ENCODE results near the gene ABCG2. TPM values are rescaled to one million over a fixed set of nuclear protein-coding genes. Genes with fewer than 3 reads are reported as not detected.

The ABCG2 gene
- total RNA-seq, 1 donor from 2014 or later, result under 0.01 TPM

DNA sequence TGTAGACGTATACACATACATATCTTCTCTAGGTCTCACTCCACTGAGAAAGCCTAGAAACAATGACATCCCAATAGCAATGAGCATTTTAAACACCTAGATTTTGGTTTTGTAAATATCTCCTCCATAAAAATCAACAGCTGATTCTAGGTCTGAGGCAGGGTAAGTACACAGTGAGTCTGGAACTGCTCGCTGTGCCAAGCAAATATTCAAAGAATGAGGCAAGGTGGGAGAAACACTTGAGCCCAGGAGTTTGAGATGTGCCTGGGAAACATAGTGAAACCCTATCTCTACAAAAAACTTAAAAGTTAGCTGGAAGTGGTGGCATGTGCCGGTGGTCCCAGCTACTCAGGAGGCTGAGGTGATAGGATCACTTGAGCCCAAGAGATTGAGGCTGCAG lies 22.2 kb downstream of the ABCG2 start:
- no peaks in the 10 kb centered on the region for H3K36me3 ChIP-seq (ENCODE audit: control insufficient read depth, insufficient read depth, low read length)
- FAIRE-seq, result no peak
- no peak overlapping the region for H3K4me3 ChIP-seq (ENCODE audit: low read depth, low read length)
- no peak for DNase-seq (ENCODE audit: low read depth)
- TF ChIP-seq, protein P1, sequence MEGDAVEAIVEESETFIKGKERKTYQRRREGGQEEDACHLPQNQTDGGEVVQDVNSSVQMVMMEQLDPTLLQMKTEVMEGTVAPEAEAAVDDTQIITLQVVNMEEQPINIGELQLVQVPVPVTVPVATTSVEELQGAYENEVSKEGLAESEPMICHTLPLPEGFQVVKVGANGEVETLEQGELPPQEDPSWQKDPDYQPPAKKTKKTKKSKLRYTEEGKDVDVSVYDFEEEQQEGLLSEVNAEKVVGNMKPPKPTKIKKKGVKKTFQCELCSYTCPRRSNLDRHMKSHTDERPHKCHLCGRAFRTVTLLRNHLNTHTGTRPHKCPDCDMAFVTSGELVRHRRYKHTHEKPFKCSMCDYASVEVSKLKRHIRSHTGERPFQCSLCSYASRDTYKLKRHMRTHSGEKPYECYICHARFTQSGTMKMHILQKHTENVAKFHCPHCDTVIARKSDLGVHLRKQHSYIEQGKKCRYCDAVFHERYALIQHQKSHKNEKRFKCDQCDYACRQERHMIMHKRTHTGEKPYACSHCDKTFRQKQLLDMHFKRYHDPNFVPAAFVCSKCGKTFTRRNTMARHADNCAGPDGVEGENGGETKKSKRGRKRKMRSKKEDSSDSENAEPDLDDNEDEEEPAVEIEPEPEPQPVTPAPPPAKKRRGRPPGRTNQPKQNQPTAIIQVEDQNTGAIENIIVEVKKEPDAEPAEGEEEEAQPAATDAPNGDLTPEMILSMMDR (IDR thresholded peaks at IDR 0.05; ENCODE audit: insufficient read depth, low read length, severe bottlenecking), result no peak
- no peaks in the 10 kb centered on the region for H3K27me3 ChIP-seq (ENCODE audit: control insufficient read depth, insufficient read depth, low read length)

DNA sequence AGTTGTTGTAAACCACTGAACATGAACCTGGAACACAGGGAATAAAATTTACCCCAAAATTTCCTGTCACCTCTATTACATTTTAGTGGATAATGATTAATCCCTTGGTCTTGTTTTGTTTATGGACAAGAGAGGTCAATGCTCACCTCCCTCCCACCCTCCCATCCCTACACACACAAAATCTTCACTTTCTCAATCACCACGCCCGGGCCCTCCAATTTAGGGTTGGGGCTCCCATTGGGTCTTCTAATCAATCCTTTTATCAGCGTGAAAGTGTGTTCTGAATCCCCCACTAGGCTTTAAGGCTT lies 23.1 kb downstream of the ABCG2 start:
- TF ChIP-seq, protein P1 (IDR thresholded peaks at IDR 0.05; ENCODE audit: insufficient read depth, low read length, severe bottlenecking), result no peak
- H3K4me3 ChIP-seq (ENCODE audit: low read depth, low read length), result no peak overlapping the region
- no peaks in the 10 kb centered on the region for H3K27me3 ChIP-seq (ENCODE audit: control insufficient read depth, insufficient read depth, low read length)
- FAIRE-seq (no peak), DNase-seq (ENCODE audit: low read depth) (no peak)
- H3K36me3 ChIP-seq (ENCODE audit: control insufficient read depth, insufficient read depth, low read length), result no peaks in the 10 kb centered on the region

DNA sequence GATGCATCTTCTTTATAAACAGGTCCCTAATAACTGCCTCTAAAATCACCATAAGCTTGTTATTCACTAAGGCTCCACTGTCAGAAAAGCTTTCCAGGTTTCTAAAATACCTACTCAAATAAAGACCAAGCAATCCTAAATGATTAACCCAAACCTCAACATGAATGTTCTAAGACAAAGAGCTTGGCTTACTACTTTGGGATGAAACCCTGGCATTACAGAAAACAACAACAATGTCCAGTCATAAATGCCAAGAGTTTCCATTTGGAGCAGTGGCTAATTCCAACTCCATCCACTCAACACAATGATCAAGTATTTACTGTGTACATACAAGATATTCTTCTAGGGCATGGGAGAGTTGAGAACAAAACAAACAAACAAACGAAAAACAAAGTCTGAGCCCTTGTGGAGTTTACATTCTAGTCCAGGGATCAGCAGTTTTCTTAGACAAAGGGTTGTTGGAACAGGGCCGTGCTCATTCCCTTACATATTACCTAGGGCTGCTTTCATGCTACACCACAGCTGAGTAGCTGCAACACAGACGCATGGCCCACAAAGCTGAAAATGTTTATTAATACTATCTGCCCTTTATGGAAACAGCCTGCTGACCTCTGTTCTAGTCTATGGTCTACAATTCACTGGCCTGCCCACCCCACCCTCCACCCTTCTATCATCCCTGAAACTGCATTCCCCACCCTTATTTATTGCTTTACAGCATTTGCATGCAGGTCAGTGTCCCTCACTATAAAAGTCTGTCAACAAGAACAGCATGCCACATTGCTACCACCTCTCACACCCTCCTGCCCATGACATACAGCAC lies 23.7 kb downstream of the ABCG2 start:
- TF ChIP-seq, protein P1 (IDR thresholded peaks at IDR 0.05; ENCODE audit: insufficient read depth, low read length, severe bottlenecking), result no peak
- no peak overlapping the region for H3K4me3 ChIP-seq (ENCODE audit: low read depth, low read length)
- DNase-seq (ENCODE audit: low read depth) (no peak), FAIRE-seq (no peak)
- no peaks in the 10 kb centered on the region for H3K36me3 ChIP-seq (ENCODE audit: control insufficient read depth, insufficient read depth, low read length)
- H3K27me3 ChIP-seq (ENCODE audit: control insufficient read depth, insufficient read depth, low read length), result no peaks in the 10 kb centered on the region

DNA sequence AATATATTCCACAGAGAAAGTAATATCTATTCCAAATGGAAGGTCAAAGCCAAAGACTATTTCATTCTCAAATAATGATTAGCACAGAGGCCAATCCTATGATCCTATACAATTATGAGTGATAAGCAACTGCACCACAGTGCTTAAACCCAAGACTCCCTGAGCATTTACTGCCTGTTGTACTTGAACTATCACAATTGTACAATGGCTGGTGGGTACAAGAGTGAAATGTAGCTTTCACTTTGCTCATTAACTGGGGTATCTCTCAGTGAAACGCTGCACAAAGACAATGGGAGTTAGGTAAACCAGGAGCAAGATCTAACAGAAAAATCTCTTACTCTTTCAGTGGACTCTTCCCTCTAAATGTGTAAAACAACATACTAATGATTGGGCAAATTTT lies 24.3 kb downstream of the ABCG2 start:
- TF ChIP-seq, protein P1 (IDR thresholded peaks at IDR 0.05; ENCODE audit: insufficient read depth, low read length, severe bottlenecking), result no peak
- DNase-seq (ENCODE audit: low read depth) (no peak), FAIRE-seq (no peak)
- no peaks in the 10 kb centered on the region for H3K36me3 ChIP-seq (ENCODE audit: control insufficient read depth, insufficient read depth, low read length)
- no peak overlapping the region for H3K4me3 ChIP-seq (ENCODE audit: low read depth, low read length)
- H3K27me3 ChIP-seq (ENCODE audit: control insufficient read depth, insufficient read depth, low read length), result no peaks in the 10 kb centered on the region

DNA sequence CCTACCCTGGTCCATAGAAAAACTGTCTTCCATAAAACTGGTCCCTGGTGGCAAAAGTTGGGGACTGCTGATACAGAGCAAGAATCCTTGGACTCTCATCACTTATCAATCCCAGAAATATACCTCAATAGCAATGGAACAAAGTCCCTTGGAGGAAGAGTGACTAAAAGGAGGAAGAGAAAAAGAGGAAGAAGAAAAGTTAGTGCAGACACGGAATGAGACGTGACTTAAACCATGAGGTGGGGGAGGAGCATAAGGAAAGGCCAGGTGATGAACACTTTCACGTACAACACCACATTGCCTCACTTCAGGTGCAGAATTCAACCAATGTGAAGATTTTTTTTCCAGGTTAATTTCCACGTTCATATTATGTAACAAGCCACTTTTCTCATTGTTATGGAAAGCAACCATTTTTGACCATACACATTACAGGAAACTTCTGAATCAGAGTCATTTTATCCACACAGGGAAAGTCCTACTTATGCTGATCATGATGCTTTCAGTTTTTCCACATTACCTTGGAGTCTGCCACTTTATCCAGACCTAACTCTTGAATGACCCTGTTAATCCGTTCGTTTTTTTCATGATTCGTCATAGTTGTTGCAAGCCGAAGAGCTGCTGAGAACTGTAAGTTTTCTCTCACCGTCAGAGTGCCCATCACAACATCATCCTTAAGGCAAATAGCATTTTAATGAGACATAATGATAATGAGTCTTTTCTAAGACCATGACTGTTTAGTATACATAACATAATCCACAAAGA lies 27.7 kb downstream of the ABCG2 start:
- TF ChIP-seq, protein P1 (IDR thresholded peaks at IDR 0.05; ENCODE audit: insufficient read depth, low read length, severe bottlenecking), result no peak
- DNase-seq (ENCODE audit: low read depth) (no peak), FAIRE-seq (no peak)
- no peaks in the 10 kb centered on the region for H3K36me3 ChIP-seq (ENCODE audit: control insufficient read depth, insufficient read depth, low read length)
- no peaks in the 10 kb centered on the region for H3K27me3 ChIP-seq (ENCODE audit: control insufficient read depth, insufficient read depth, low read length)
- no peak overlapping the region for H3K4me3 ChIP-seq (ENCODE audit: low read depth, low read length)

Measured in bronchial epithelial cell (primary cell).